HG03457 (cell line): ENCODE measurements around the gene RGS12.

Experiments
- ATAC-seq: cut with Tn5 transposase; IDR thresholded peaks from one replicate; pipeline ENCODE4 v1.9.1; 2021; ENCODE audit warnings: moderate number of reproducible peaks; ENCODE audit not compliant: unreplicated experiment

Gene RGS12

GRCh38 chr4:3324093-3324815 lies 31.4 kb downstream of the RGS12 start:
- ATAC-seq = no peak

GRCh38 chr4:3328814-3329663 lies 36.2 kb downstream of the RGS12 start:
- no peak for ATAC-seq

GRCh38 chr4:3329887-3330286 lies 37.1 kb downstream of the RGS12 start:
- ATAC-seq = no peak

- no peak for ATAC-seq
These were observed 37.9 kb downstream of the RGS12 start for GRCh38 chr4:3330707-3331106.

- ATAC-seq = no peak
These were observed 38.9 kb downstream of the RGS12 start for GRCh38 chr4:3331511-3332394.

GRCh38 chr4:3332498-3332897 lies 39.7 kb downstream of the RGS12 start:
- ATAC-seq = no peak

- ATAC-seq = no peak
These were observed 41.5 kb downstream of the RGS12 start for GRCh38 chr4:3334316-3334715.

- no peak for ATAC-seq
These were observed 42.6 kb downstream of the RGS12 start for GRCh38 chr4:3335385-3335784.

- no peak for ATAC-seq
These were observed 43.2 kb downstream of the RGS12 start for GRCh38 chr4:3335982-3336381.

- no peak for ATAC-seq
These were observed 43.8 kb downstream of the RGS12 start for GRCh38 chr4:3336382-3337356.

- ATAC-seq = no peak
These were observed 44.5 kb downstream of the RGS12 start for GRCh38 chr4:3337357-3337732.

GRCh38 chr4:3337811-3338210 lies 45.0 kb downstream of the RGS12 start:
- no peak for ATAC-seq

- no peak for ATAC-seq
These were observed 45.6 kb downstream of the RGS12 start for GRCh38 chr4:3338321-3338838.

- no peak for ATAC-seq
These were observed 46.2 kb downstream of the RGS12 start for GRCh38 chr4:3338976-3339531.

GRCh38 chr4:3339577-3339976 lies 46.8 kb downstream of the RGS12 start:
- ATAC-seq = no peak

GRCh38 chr4:3340038-3340699 lies 47.3 kb downstream of the RGS12 start:
- ATAC-seq = no peak

- ATAC-seq = no peak
These were observed 47.9 kb downstream of the RGS12 start for GRCh38 chr4:3340700-3341083.

- ATAC-seq = no peak
These were observed 48.9 kb downstream of the RGS12 start for GRCh38 chr4:3341760-3342159.

GRCh38 chr4:3342182-3342854 lies 49.5 kb downstream of the RGS12 start:
- ATAC-seq = no peak
